ENCODE measurements around the gene FAM53B.

Gene FAM53B

DNA sequence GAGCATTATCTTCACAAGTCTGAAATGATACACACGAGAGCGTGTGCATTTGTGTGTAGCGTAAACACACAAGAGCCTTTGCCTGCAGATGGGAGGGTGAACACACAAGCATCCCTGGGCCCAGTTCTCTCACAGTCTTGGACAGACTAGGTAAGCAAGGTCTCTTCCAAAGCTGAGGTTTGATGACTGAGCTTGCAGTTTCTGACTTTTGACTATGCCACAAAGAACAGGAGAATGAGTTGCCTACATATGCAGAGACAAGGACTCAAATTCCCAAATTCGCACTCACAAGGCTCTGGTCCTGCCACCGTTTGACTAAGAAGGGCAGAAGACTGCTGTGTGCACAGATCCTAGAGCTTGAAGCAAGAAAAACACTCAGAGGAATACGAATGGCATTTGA is 55.8 kb downstream of the FAM53B start:
- H3K9ac ChIP-seq (ENCODE audit: low read length) = no peak overlapping the region
- H3K9me3 ChIP-seq (ENCODE audit: control insufficient read depth, low read depth, low read length) = no peaks in the 10 kb centered on the region
- H3K27ac ChIP-seq (ENCODE audit: low read length) = no peak overlapping the region
- peaks cover 4% of the 10 kb centered on the region for H3K36me3 ChIP-seq (ENCODE audit: control insufficient read depth, low read depth, low read length)
- peaks cover 9% of the 10 kb centered on the region for H3K4me1 ChIP-seq (ENCODE audit: control insufficient read depth, low read depth, low read length)
- H3K4me3 ChIP-seq (ENCODE audit: low read length) = no peak overlapping the region
- no peaks in the 10 kb centered on the region for H3K27me3 ChIP-seq (ENCODE audit: control insufficient read depth, insufficient read depth, low read length)

DNA sequence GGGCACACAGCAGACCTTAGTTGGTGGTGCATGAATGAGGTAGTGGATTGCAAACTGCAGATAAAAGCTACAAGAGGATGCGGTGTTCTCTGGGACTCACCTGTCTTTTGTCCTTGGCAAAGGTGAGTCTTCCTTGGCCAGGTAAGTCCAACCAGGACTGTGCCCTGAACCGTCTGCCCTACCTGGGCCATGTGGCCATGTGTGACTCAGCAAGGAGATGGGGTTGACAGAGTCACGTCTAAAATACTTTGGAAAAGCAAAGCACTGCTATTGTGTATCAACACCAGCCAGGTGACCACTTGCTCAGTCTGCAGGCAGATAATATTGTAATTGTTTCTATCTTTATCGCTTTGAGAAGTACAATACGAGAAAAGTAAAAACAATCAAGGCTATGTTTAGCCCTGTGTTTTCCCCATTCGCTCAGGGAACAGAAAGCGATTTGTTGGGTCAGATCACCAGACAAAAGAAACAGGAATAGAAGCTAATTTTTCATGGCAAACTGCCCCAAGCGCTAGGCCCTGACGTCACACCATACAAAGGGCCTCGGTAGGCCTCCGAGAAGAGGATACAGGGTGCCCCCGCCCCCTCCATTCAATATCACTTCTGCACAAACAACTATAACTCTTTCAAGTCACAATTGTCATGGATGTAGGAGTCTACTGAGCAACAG is 57.3 kb downstream of the FAM53B start:
- H3K36me3 ChIP-seq (ENCODE audit: control insufficient read depth, low read depth, low read length) = peaks cover 4% of the 10 kb centered on the region
- no peak overlapping the region for H3K4me3 ChIP-seq (ENCODE audit: low read length)
- H3K9ac ChIP-seq (ENCODE audit: low read length) = no peak overlapping the region
- H3K27ac ChIP-seq (ENCODE audit: low read length) = no peak overlapping the region
- H3K27me3 ChIP-seq (ENCODE audit: control insufficient read depth, insufficient read depth, low read length) = no peaks in the 10 kb centered on the region
- H3K9me3 ChIP-seq (ENCODE audit: control insufficient read depth, low read depth, low read length) = no peaks in the 10 kb centered on the region
- H3K4me1 ChIP-seq (ENCODE audit: control insufficient read depth, low read depth, low read length) = peaks cover 9% of the 10 kb centered on the region

DNA sequence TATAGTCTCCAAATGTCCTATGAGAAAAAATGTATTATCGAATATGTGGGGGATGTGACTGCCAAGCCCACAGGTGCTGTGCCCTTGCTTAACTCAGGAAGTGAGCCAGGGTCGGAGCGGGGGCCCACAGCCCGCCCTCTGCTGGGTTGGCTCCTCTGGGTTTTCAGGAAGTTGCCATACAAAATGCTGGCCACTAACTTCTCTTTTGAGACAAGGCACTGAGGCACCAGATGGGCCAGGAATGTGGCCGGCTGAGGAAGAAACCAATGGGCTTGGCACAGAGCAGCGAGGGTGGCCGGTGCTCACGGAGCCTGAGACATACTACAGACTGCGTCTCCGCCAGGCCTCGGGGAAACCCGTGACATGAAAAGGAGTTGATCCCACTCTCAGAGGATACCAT is 58.9 kb downstream of the FAM53B start:
- Histone ChIP-seq H3K27me3 (ENCODE audit: control insufficient read depth, insufficient read depth, low read length) (no peaks in the 10 kb centered on the region), H3K36me3 (ENCODE audit: control insufficient read depth, low read depth, low read length) (peaks cover 11% of the 10 kb centered on the region), H3K27ac (ENCODE audit: low read length) (no peak overlapping the region), H3K9me3 (ENCODE audit: control insufficient read depth, low read depth, low read length) (no peaks in the 10 kb centered on the region), H3K4me1 (ENCODE audit: control insufficient read depth, low read depth, low read length) (peaks cover 9% of the 10 kb centered on the region), H3K9ac (ENCODE audit: low read length) (no peak overlapping the region), H3K4me3 (ENCODE audit: low read length) (no peak overlapping the region)

DNA sequence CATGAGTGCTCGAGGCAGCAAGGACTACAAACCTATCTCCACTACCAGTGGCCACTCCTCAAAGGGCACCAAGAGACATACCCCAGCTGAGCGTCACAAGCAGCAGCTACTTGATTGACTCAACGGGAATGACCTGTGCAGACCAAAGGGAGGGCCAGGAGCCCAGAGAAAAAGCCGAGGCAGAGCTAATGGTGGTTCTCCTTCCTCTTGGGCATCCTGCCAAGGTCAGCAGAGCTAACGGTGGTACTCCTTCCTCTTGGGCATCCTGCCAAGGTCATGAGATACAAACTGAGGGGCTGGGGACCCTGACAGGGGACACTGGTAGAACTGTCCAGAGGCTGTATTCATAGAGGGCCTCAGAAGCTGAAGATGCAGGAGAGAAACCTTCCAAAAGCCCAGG is 60.4 kb downstream of the FAM53B start:
- Histone ChIP-seq H3K9me3 (ENCODE audit: control insufficient read depth, low read depth, low read length) (no peaks in the 10 kb centered on the region), H3K27ac (ENCODE audit: low read length) (no peak overlapping the region), H3K4me3 (ENCODE audit: low read length) (no peak overlapping the region), H3K27me3 (ENCODE audit: control insufficient read depth, insufficient read depth, low read length) (no peaks in the 10 kb centered on the region), H3K36me3 (ENCODE audit: control insufficient read depth, low read depth, low read length) (peaks cover 7% of the 10 kb centered on the region), H3K4me1 (ENCODE audit: control insufficient read depth, low read depth, low read length) (peaks cover 9% of the 10 kb centered on the region), H3K9ac (ENCODE audit: low read length) (no peak overlapping the region)

DNA sequence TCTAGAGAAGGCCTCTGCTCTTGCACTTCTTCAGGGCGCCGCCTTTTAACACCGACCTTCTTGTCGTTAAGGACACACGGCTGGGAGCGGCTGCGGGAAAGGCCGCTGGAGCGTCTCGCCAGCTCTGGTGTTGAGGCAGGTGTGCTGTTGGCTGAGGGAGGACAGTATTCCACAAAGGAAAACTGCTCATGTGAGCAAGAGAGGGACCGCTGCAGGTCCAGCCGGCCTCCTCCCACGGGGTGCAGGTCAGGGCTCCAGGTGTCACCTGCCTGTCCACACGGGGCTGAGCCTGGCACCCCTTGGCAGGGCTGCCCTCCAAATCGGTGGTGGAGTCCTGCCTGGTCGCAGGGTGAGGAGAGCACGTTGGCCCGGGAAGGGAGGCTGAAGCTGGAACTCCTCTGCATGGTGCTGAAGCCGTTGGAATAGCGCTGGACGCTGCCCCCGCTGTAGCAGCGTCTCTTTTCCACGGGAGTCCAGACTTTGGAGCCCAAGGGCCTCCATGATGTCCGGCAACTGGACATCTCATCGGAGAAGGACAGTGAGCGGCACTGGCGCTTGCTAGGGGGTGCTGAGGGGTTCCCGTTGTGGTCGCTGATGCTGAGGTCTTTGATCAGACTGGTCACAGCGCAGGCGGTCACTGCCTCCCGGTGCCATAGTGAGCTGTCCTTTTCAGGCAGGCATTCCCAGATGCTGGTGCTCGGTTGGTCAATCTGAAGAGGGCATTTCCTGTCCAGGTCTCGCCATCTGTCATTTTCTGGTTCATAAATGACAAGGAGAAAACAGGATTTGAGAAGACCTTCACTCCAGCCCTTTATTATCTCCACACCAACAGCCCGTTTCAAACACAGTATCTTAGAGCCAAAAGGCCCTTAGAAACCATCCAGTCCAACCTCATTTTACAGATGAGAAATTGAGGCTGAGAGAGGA is 62.3 kb downstream of the FAM53B start:
- H3K9me3 ChIP-seq (ENCODE audit: control insufficient read depth, low read depth, low read length) = no peaks in the 10 kb centered on the region
- no peaks in the 10 kb centered on the region for H3K27me3 ChIP-seq (ENCODE audit: control insufficient read depth, insufficient read depth, low read length)
- H3K4me1 ChIP-seq (ENCODE audit: control insufficient read depth, low read depth, low read length) = no peaks in the 10 kb centered on the region
- no peak overlapping the region for H3K27ac ChIP-seq (ENCODE audit: low read length)
- H3K9ac ChIP-seq (ENCODE audit: low read length) = no peak overlapping the region
- peaks cover 7% of the 10 kb centered on the region for H3K36me3 ChIP-seq (ENCODE audit: control insufficient read depth, low read depth, low read length)
- H3K4me3 ChIP-seq (ENCODE audit: low read length) = no peak overlapping the region

DNA sequence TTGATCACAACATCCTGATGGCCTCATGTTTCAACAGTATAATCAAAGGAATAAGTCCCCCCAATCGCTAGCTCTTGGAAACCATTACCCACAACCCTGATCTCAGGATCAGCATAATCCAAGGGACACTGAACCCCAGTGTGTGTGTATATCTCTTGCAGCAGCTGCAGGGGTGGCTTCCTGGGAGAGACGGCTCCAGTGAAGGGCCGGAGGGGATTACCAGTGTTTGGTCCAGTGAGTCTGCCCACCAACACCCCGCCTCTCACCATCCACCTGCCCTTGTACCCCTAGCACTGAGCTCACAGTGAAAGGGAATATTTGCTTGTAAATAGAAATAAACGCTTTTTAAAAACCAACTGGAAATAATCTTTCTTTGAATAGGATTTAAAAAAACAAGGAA is 63.1 kb downstream of the FAM53B start:
- no peaks in the 10 kb centered on the region for H3K9me3 ChIP-seq (ENCODE audit: control insufficient read depth, low read depth, low read length)
- H3K4me3 ChIP-seq (ENCODE audit: low read length) = no peak overlapping the region
- no peak overlapping the region for H3K27ac ChIP-seq (ENCODE audit: low read length)
- no peaks in the 10 kb centered on the region for H3K4me1 ChIP-seq (ENCODE audit: control insufficient read depth, low read depth, low read length)
- H3K36me3 ChIP-seq (ENCODE audit: control insufficient read depth, low read depth, low read length) = peaks cover 7% of the 10 kb centered on the region
- no peak overlapping the region for H3K9ac ChIP-seq (ENCODE audit: low read length)
- no peaks in the 10 kb centered on the region for H3K27me3 ChIP-seq (ENCODE audit: control insufficient read depth, insufficient read depth, low read length)

DNA sequence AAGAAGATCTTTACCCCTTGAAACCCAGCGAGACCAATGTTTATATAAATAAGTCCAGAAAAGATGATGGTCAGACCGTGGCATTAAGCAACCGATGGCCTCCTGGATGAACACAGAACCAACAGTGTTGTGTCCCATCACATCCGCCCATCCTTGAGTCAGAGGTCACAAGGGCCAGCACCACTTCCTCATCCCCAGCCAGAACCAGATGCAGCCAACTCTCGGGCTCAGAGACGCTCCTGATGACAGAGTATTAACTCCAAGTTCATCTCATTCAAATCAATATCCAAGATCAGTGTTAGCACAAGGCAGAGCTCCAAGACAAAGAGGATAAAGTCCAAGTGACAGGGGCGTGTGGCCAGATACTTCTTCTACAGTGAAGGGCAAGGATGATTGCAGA is 63.5 kb downstream of the FAM53B start:
- Histone ChIP-seq H3K27me3 (ENCODE audit: control insufficient read depth, insufficient read depth, low read length) (no peaks in the 10 kb centered on the region), H3K9ac (ENCODE audit: low read length) (no peak overlapping the region), H3K9me3 (ENCODE audit: control insufficient read depth, low read depth, low read length) (no peaks in the 10 kb centered on the region), H3K4me3 (ENCODE audit: low read length) (no peak overlapping the region), H3K36me3 (ENCODE audit: control insufficient read depth, low read depth, low read length) (peaks cover 7% of the 10 kb centered on the region), H3K27ac (ENCODE audit: low read length) (no peak overlapping the region), H3K4me1 (ENCODE audit: control insufficient read depth, low read depth, low read length) (no peaks in the 10 kb centered on the region)

DNA sequence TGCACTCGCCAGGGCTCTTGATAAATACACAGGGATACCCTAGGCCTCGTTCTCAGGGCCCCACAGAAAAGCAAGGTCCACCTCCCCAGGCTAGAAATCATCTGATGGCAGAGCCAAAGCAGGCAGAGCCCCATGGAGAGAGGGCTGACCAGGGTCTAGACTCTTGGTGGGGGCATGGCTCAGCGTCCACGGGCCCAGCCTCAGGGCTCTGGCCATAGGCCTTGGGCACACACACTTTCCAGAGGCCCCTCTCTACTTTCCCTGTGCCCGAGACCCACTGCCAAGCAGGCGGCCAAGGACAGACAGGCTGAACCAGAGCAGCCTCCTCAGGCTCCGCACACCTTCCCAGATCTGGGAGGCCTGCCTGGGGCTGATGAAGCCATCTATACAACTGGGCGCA is 64.8 kb downstream of the FAM53B start:
- Histone ChIP-seq H3K27me3 (ENCODE audit: control insufficient read depth, insufficient read depth, low read length) (no peaks in the 10 kb centered on the region), H3K36me3 (ENCODE audit: control insufficient read depth, low read depth, low read length) (peaks cover 7% of the 10 kb centered on the region), H3K9me3 (ENCODE audit: control insufficient read depth, low read depth, low read length) (no peaks in the 10 kb centered on the region), H3K9ac (ENCODE audit: low read length) (no peak overlapping the region), H3K27ac (ENCODE audit: low read length) (no peak overlapping the region), H3K4me3 (ENCODE audit: low read length) (no peak overlapping the region), H3K4me1 (ENCODE audit: control insufficient read depth, low read depth, low read length) (no peaks in the 10 kb centered on the region)

DNA sequence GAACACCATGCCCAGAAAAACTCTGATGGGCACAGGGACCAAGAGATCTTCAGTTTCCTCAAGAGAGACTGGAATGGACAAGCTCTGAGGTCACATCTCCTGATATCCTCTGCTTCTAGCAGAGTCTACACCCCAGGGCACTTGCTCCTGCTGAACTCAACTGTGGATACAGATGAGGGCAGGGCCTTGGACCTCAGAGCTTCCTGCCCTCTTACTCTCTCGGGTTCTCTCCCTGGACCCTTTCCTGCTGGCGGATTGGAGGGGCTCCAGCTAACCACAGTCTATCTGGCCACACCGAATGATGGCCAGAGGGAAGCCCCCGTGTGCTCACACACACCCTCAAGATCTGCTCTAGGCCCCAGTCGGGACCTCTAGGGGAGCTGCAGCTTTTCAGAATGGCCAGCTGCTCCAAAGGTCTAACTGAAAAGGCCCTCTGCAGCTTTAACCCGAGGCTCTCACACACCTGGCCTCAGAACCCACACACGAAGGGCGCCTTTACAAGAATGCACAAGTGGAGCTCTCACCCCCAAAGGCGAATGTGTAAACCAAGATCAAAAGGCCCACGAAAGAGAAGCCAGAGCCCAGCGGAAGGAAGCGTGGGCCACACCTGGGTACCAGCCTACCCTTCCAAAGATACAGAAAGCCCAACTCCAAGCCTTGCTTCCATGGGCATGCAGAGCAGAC is 65.5 kb downstream of the FAM53B start:
- Histone ChIP-seq H3K4me3 (ENCODE audit: low read length) (no peak overlapping the region), H3K4me1 (ENCODE audit: control insufficient read depth, low read depth, low read length) (no peaks in the 10 kb centered on the region), H3K9ac (ENCODE audit: low read length) (no peak overlapping the region), H3K9me3 (ENCODE audit: control insufficient read depth, low read depth, low read length) (no peaks in the 10 kb centered on the region), H3K36me3 (ENCODE audit: control insufficient read depth, low read depth, low read length) (peaks cover 7% of the 10 kb centered on the region), H3K27me3 (ENCODE audit: control insufficient read depth, insufficient read depth, low read length) (no peaks in the 10 kb centered on the region), H3K27ac (ENCODE audit: low read length) (no peak overlapping the region)

DNA sequence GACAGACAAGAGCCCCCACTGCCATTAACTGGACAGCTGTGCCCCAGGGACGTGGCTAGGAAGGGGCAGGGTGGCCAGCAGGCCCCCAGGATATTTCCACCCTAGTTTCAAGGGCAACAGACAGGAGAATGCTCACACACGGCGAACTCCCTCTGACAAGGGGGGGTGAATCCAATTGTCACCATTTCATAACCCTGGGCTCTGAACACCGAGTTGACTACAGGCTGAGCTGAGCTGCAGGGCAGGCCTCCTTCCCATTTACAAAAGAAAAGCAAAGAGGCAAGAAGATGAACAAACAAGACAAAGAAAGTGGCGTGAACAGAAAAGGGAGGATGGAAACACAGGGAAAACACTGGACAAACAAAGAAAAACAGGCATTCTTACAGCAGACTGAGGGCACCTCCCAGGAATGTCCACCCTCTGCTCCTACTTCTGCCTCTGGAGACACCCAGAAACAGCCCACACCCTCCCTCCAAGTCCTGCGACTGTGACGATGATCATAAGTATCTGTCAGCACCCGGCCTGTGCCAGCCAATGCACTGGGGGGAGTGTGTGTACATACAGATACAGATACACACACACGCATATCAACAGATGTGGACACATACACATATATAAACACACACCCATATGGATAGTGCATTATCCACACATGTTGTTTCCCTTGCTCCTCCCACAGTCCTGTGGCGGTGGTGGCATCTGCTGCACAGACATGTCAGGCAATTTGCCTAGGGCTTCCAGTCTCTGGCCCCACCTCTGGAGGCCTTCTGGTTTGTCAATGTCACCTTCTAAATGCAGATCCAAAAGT is 66.2 kb downstream of the FAM53B start:
- Histone ChIP-seq H3K36me3 (ENCODE audit: control insufficient read depth, low read depth, low read length) (peaks cover 7% of the 10 kb centered on the region), H3K9ac (ENCODE audit: low read length) (no peak overlapping the region), H3K4me3 (ENCODE audit: low read length) (no peak overlapping the region), H3K27me3 (ENCODE audit: control insufficient read depth, insufficient read depth, low read length) (no peaks in the 10 kb centered on the region), H3K27ac (ENCODE audit: low read length) (no peak overlapping the region), H3K4me1 (ENCODE audit: control insufficient read depth, low read depth, low read length) (no peaks in the 10 kb centered on the region), H3K9me3 (ENCODE audit: control insufficient read depth, low read depth, low read length) (no peaks in the 10 kb centered on the region)

DNA sequence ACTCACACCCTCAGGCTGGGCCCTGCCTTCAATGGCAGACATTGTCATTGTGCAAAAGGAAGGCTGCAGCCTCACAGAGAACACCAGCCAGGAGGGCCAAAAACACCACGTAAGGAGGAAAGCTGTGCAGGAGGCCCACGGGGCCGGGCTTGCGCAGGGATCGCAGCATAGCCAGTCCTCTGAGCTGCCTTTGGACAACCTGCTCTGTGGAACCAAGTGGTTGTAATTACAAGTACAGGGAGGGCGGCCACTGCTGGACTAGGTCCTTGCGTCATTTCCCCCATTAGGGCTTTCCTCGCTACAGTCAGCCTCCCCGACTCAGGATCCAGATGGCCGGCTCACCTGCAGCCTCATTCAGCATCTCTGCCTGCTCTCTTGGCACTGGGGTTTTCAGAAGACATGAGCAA is 66.9 kb downstream of the FAM53B start:
- H3K4me3 ChIP-seq (ENCODE audit: low read length) = no peak overlapping the region
- H3K27ac ChIP-seq (ENCODE audit: low read length) = no peak overlapping the region
- H3K4me1 ChIP-seq (ENCODE audit: control insufficient read depth, low read depth, low read length) = no peaks in the 10 kb centered on the region
- peaks cover 7% of the 10 kb centered on the region for H3K36me3 ChIP-seq (ENCODE audit: control insufficient read depth, low read depth, low read length)
- no peaks in the 10 kb centered on the region for H3K9me3 ChIP-seq (ENCODE audit: control insufficient read depth, low read depth, low read length)
- no peaks in the 10 kb centered on the region for H3K27me3 ChIP-seq (ENCODE audit: control insufficient read depth, insufficient read depth, low read length)
- no peak overlapping the region for H3K9ac ChIP-seq (ENCODE audit: low read length)

Data from iPS-18a (cell line).